Measurements from ENCODE around the gene ARHGAP18.
A peak's percentile ranks its signal among the peaks of the same experiment; 100 is the strongest.

ARHGAP18 gene

GRCh38 chr6:129623008-129623732 is 86.8 kb downstream of the ARHGAP18 start:
- TF ChIP-seq CTCF (IDR thresholded peaks at IDR 0.05; ENCODE audit: low read length) (no peak), EZH2 (optimal IDR thresholded peaks at IDR 0.05; ENCODE audit: low read depth, low read length) (no peak), EZH2phosphoT487 (IDR thresholded peaks at IDR 0.05; ENCODE audit: low read length) (no peak)
- Histone ChIP-seq H3K9me3 (replicated peaks; ENCODE audit: insufficient read depth, low read length) (no peaks in the 10 kb centered on the region), H3K27ac (ENCODE audit: low read length) (no peak overlapping the region), H3K9ac (ENCODE audit: low read length) (no peak overlapping the region), H3K36me3 (replicated peaks; ENCODE audit: insufficient read depth, low read length) (no peaks in the 10 kb centered on the region; the same call in 1 of the 2 replicates), H3K4me2 (ENCODE audit: low read depth, low read length) (no peak overlapping the region), H3K79me2 (ENCODE audit: low read length) (no peaks in the 10 kb centered on the region), H3K27me3 (replicated peaks; ENCODE audit: insufficient read depth, low read length) (no peaks in the 10 kb centered on the region), H3F3A (ENCODE audit: insufficient read depth, low read length) (no peaks in the 10 kb centered on the region), H3K9me2 (replicated peaks; ENCODE audit: insufficient read depth, low read length) (no peaks in the 10 kb centered on the region), H4K20me1 (ENCODE audit: insufficient read depth, low read length) (no peaks in the 10 kb centered on the region), H3K4me3 (ENCODE audit: low read length) (no peak overlapping the region), H3K4me1 (ENCODE audit: low read length) (no peaks in the 10 kb centered on the region), H2AFZ (ENCODE audit: low read length) (no peak overlapping the region)
- DNase-seq: no peak

GRCh38 chr6:129621252-129621651 is 88.7 kb downstream of the ARHGAP18 start:
- peak; percentile 38 for DNase-seq

GRCh38 chr6:129620234-129620610 is 89.8 kb downstream of the ARHGAP18 start:
- Histone ChIP-seq H3K4me2 (ENCODE audit: low read depth, low read length) (no peak overlapping the region), H3F3A (ENCODE audit: insufficient read depth, low read length) (no peaks in the 10 kb centered on the region), H3K4me1 (ENCODE audit: low read length) (no peaks in the 10 kb centered on the region), H3K9ac (ENCODE audit: low read length) (no peak overlapping the region), H4K20me1 (ENCODE audit: insufficient read depth, low read length) (no peaks in the 10 kb centered on the region), H3K9me2 (replicated peaks; ENCODE audit: insufficient read depth, low read length) (no peaks in the 10 kb centered on the region), H3K9me3 (replicated peaks; ENCODE audit: insufficient read depth, low read length) (no peaks in the 10 kb centered on the region), H3K27ac (ENCODE audit: low read length) (no peak overlapping the region), H3K4me3 (ENCODE audit: low read length) (no peak overlapping the region), H3K36me3 (replicated peaks; ENCODE audit: insufficient read depth, low read length) (no peaks in the 10 kb centered on the region; the same call in 1 of the 2 replicates), H3K79me2 (ENCODE audit: low read length) (no peaks in the 10 kb centered on the region), H3K27me3 (replicated peaks; ENCODE audit: insufficient read depth, low read length) (no peaks in the 10 kb centered on the region), H2AFZ (ENCODE audit: low read length) (no peak overlapping the region)
- TF ChIP-seq EZH2 (optimal IDR thresholded peaks at IDR 0.05; ENCODE audit: low read depth, low read length) (no peak), EZH2phosphoT487 (IDR thresholded peaks at IDR 0.05; ENCODE audit: low read length) (no peak)
- DNase-seq: no peak

More at GRCh38 chr6:129621252-129621651, 88.7 kb downstream of the ARHGAP18 start:
- no peak overlapping the region for H2AFZ ChIP-seq (ENCODE audit: low read length)
- H3K36me3 ChIP-seq (replicated peaks; ENCODE audit: insufficient read depth, low read length): no peaks in the 10 kb centered on the region; the same call in 1 of the 2 replicates
- no peaks in the 10 kb centered on the region for H3K9me3 ChIP-seq (replicated peaks; ENCODE audit: insufficient read depth, low read length)
- no peak overlapping the region for H3K9ac ChIP-seq (ENCODE audit: low read length)
- no peaks in the 10 kb centered on the region for H3K27me3 ChIP-seq (replicated peaks; ENCODE audit: insufficient read depth, low read length)
- no peak overlapping the region for H3K4me2 ChIP-seq (ENCODE audit: low read depth, low read length)
- TF ChIP-seq CTCF (IDR thresholded peaks at IDR 0.05; ENCODE audit: low read length) (peak; percentile 57), EZH2 (optimal IDR thresholded peaks at IDR 0.05; ENCODE audit: low read depth, low read length) (no peak), EZH2phosphoT487 (IDR thresholded peaks at IDR 0.05; ENCODE audit: low read length) (no peak)
- no peaks in the 10 kb centered on the region for H4K20me1 ChIP-seq (ENCODE audit: insufficient read depth, low read length)
- H3K27ac ChIP-seq (ENCODE audit: low read length): no peak overlapping the region
- H3K4me1 ChIP-seq (ENCODE audit: low read length): no peaks in the 10 kb centered on the region
- H3K4me3 ChIP-seq (ENCODE audit: low read length): no peak overlapping the region
- H3F3A ChIP-seq (ENCODE audit: insufficient read depth, low read length): no peaks in the 10 kb centered on the region
- H3K9me2 ChIP-seq (replicated peaks; ENCODE audit: insufficient read depth, low read length): no peaks in the 10 kb centered on the region
- H3K79me2 ChIP-seq (ENCODE audit: low read length): no peaks in the 10 kb centered on the region
